Esophagus mucosa (tissue), 1 donor: ENCODE data around the gene EXOSC10. TPM values are rescaled to one million over a fixed set of nuclear protein-coding genes. Genes with fewer than 3 reads are reported as not detected.

ENCODE experiments used
- ATAC-seq: fragments of 200-7000 bp; cut with Tn5 transposase; one replicate; pipeline ENCODE4 v1.9.1; 2020
- total RNA-seq: library from RNA; stranded (reverse); gene quantifications from one replicate; pipeline ENCODE4 v1.2.4, GENCODE V29; 2023
- donor health status: DM: yes; HTN: yes; CAD: no.

Gene EXOSC10
- 35.2 TPM for total RNA-seq

GRCh38 chr1:11099310-11100148, at the start of gene EXOSC10:
Gene EXOSC10 (minus strand): TSS chr1:11099869. CDS start chr1:11099831, 38 bp downstream.
- peak; percentile 95 for ATAC-seq

GRCh38 chr1:11147197-11147770, 47.6 kb upstream of the EXOSC10 start:
- peak; percentile 41 for ATAC-seq

- ATAC-seq = no peak
Measured at GRCh38 chr1:11145741-11146140, 46.1 kb upstream of the EXOSC10 start.

GRCh38 chr1:11144570-11145256, 45.0 kb upstream of the EXOSC10 start:
- no peak for ATAC-seq

GRCh38 chr1:11143907-11144306, 44.2 kb upstream of the EXOSC10 start:
- no peak for ATAC-seq

- no peak for ATAC-seq
Measured at GRCh38 chr1:11143401-11143800, 43.7 kb upstream of the EXOSC10 start.

- no peak for ATAC-seq
Measured at GRCh38 chr1:11142618-11143391, 43.1 kb upstream of the EXOSC10 start.

GRCh38 chr1:11138952-11139351, 39.3 kb upstream of the EXOSC10 start:
- ATAC-seq = peak; percentile 61

- no peak for ATAC-seq
Measured at GRCh38 chr1:11138029-11138428, 38.4 kb upstream of the EXOSC10 start.

- no peak for ATAC-seq
Measured at GRCh38 chr1:11134898-11135266, 35.2 kb upstream of the EXOSC10 start.

- ATAC-seq = peak; percentile 61
Measured at GRCh38 chr1:11134251-11134897, 34.7 kb upstream of the EXOSC10 start.

- no peak for ATAC-seq
Measured at GRCh38 chr1:11132563-11133293, 33.1 kb upstream of the EXOSC10 start.

- no peak for ATAC-seq
Measured at GRCh38 chr1:11131816-11132215, 32.1 kb upstream of the EXOSC10 start.

GRCh38 chr1:11130406-11130805, 30.7 kb upstream of the EXOSC10 start:
- ATAC-seq = no peak

- ATAC-seq = no peak
Measured at GRCh38 chr1:11129649-11130390, 30.2 kb upstream of the EXOSC10 start.

- no peak for ATAC-seq
Measured at GRCh38 chr1:11126569-11126968, 26.9 kb upstream of the EXOSC10 start.

- no peak for ATAC-seq
Measured at GRCh38 chr1:11125931-11126330, 26.3 kb upstream of the EXOSC10 start.

GRCh38 chr1:11124965-11125364, 25.3 kb upstream of the EXOSC10 start:
- ATAC-seq = no peak

- ATAC-seq = no peak
Measured at GRCh38 chr1:11116318-11116717, 16.6 kb upstream of the EXOSC10 start.

- no peak for ATAC-seq
Measured at GRCh38 chr1:11114966-11115365, 15.3 kb upstream of the EXOSC10 start.
